Stimulated activated CD4-positive, alpha-beta T cell treated with anti-CD3 and anti-CD28 coated beads, Interleukin-15, amount 100 ng/mL, for 24 hours (primary cell): ENCODE data around the gene CREB5.
"Not testable (repeated sequence)": the region's sequence is repeated elsewhere in the genome, so short reads cannot be mapped to it uniquely, and the experiment has no call there.

Experiments
- DNase-seq: peaks from one replicate; pipeline ENCODE4 v3.0.0-alpha.2; 2020

The CREB5 gene

GRCh38 chr7:28517606-28518005, 105.3 kb downstream of the CREB5 start:
- DNase-seq = no peak

DNA sequence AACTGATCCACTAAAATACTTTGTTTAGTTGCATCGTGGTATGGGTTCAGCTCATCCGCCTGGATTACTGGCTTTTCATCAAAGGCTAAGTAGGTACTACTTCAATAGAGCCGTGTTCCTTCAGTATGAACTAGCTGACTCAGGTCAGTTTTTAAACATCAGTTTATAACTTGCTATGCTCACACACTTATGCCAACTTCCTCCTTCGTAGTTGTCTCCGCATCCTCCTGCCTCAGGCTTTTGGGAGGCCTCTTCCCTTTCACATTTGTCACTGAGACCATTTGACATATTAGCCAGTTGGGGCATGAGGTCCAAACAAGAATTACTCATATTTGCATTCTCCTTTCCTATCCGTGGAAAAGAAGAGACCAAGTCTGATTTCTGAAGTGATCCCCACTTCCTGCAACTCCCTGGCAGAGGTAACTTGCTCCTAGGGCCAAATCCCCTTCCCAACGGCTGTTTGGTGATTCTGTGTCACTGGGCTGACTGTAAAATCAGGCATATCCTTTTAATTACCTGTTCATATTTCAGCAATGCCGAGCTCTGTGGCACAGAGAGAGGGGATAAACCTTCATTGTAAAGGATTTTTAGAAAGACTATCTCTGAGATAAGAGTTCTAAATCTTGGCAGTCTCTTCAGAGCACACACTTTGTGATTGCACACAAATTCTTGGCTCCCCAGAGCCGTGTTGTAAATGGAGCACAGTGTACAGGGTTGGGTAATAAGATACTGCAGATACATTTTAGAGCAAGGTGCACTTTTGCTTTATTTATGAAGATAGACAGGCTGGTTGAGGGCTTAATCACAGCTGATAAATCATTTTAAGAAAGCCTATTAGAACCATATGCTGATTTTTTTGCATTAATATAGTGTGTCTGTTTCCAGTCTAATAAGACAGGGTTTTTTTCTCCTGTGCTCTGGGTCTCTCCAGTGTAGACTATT, 108.0 kb downstream of the CREB5 start:
- DNase-seq = no peak

GRCh38 chr7:28524978-28525377, 112.7 kb downstream of the CREB5 start:
- no peak for DNase-seq

- no peak for DNase-seq
Measured at GRCh38 chr7:28528899-28529298, 116.6 kb downstream of the CREB5 start.

GRCh38 chr7:28529755-28530154, 117.4 kb downstream of the CREB5 start:
- DNase-seq = no peak

DNA sequence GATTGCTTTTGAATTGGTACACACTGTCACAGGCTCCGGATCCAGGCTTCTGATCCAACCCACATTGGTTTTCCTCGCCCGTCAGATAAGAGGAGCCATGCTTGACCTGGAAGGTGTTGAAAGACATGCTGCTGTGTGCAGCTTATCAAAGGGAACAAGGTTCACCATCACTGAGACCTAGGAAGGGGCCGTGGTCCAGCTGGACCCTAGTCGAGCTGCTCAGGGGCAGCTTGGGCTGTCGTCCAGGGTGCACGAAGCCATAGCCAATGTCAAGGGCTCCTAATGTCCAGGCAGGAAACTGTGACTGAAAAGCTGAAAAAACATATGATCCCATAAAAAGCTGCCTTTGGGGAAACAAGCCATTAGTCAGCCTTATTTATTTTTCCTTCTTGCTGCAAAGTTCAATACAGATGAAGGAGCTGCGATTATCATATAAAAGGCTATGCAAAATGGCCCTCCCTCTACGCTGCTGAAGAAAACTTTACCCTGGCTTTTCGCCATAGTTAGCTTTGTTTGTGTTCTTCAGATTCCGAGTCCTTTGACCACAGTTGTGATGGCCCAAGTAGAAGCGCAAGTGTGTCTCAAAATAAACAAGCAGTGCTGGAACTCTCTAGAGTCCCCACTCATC, 118.0 kb downstream of the CREB5 start:
- DNase-seq = no peak

GRCh38 chr7:28530803-28531175, 118.5 kb downstream of the CREB5 start:
- no peak for DNase-seq

DNA sequence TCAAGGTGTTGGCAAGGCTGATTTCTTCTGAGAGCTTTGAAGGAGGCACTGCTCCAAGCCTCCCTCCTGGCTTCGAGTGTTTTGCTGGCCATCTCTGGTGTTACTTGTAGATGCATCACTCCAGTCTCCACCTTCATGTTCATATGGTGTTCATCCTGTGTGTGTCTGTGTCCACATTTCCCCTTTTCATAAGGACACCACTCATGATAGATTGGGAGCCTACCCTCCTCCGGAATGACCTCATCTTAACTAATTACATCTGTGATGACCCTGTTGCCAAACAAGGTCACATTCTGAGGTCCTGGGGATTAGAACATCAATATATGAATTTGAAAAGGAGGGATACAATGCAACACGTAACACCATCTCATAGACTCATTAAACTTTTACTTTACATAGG, 119.0 kb downstream of the CREB5 start:
- DNase-seq = no peak

- DNase-seq = no peak
Measured at GRCh38 chr7:28532181-28532580, 119.9 kb downstream of the CREB5 start.

GRCh38 chr7:28533267-28533666, 120.9 kb downstream of the CREB5 start:
- no peak for DNase-seq

DNA sequence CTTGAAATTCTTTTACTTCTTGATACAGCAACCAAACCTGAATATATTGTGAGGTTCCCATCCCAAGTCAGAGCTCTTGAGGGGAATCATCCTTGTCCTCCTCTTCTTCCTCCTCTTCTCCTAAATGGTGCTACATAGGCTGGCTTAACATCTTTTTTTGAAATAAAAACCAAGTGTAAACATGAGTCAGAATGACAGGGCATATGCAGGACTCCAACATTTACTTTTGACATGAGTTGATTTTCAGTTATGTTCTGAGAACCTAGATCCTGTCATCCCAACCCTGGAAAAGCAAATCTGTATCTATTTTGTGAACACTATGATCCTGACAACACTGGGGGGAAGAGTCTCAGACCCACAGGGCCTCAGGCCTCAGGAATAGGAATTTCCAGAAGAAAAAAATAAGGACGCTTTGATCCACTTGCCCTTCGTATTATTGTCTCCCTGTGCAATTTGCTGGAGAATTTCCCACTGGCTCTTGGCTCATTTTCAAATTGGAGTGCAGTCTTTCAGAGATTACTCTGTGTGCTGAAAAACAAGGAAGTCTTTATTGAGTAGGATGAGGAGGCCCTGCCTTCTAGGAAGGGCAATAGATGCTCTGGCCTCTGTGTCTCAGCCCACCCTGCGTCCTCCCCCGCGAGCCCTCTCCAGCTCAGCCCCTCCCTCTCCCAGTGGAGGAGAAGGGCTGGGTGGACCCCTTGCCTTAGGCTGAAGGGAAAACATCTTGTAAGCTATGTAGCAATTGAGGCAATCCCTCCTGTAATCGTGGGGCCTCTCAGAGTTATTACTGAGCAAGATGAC, 121.6 kb downstream of the CREB5 start:
- DNase-seq = no peak

DNA sequence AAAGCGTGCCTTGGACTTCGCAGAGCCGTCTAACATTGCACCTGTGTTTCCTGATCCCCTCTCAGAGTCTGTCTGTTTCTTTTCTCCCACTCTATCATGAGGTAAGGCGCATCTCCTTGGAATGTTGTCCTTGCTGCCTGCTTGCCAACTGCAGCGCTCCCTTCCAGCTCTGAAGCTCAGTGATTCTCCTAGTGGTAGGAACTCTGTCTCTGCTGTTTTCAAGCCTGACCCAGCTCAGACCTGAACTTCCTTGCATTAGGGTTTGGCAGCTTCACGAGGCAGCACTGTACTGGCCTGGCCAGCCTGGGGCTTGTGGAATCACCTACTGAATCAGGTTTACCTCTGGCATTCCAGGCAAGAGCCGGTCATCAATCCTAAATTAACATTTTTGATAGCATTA, 123.9 kb downstream of the CREB5 start:
- DNase-seq = no peak

- DNase-seq = no peak
Measured at GRCh38 chr7:28539289-28539981, 127.1 kb downstream of the CREB5 start.

GRCh38 chr7:28542410-28542809, 130.1 kb downstream of the CREB5 start:
- no peak for DNase-seq

GRCh38 chr7:28544453-28545117, 132.3 kb downstream of the CREB5 start:
- no peak for DNase-seq

DNA sequence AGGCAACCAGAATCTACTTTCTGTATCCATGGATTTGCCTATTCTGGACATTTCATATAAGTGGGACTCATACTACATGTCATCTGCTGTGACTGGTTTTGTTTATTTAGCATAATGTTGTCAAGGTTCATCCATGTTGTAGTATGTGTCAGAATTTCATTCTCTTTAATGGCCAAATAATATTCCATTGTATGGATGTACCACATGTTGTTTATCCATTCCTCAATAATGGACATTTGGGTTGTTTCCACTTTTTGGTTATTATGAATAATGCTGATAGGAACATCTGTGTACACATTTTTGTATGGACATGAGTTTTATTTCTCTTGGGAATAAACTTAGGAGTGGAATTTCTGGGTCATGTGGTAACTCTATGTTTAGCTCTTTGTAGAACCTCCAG, 133.7 kb downstream of the CREB5 start:
- DNase-seq = no peak

- no peak for DNase-seq
Measured at GRCh38 chr7:28547115-28547514, 134.8 kb downstream of the CREB5 start.

DNA sequence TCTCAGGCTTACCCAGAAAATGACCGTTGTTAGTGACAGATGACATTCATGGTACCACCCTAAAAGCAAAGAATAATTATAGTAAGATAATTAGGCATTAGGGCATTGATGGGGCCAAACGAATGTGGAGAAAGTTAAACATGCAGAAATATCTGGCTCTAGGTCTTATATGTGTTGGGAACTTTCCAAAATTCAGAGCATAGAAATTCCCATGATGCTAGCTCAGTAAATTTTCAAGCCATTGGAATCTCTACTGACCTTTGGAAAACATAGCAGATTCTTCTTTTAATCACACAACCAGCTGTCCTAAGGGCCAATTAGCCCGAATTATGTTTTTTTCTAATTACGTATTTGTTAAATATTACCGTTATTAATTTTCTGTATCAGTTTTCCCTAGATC, 136.1 kb downstream of the CREB5 start:
- no peak for DNase-seq

DNA sequence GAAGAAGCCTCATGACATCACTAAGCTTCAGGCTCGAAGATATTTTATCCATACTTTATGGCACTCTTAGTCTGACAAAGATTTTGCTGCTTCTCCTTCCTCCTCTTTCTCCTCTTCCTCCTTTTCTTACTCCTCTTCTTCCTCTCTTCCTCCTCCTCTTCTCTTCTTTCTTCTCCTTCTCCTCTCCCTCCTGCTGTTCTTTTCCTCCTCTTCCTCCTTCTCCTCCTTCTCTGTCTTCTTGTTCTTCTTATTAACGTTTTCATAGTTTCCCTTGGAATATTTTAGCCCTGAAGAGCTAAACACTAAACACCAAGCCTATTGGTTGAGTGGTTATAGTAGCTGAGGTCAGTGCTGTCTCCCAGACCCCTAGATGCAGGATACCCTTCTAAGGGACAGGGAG, 137.7 kb downstream of the CREB5 start:
- DNase-seq = no peak

DNA sequence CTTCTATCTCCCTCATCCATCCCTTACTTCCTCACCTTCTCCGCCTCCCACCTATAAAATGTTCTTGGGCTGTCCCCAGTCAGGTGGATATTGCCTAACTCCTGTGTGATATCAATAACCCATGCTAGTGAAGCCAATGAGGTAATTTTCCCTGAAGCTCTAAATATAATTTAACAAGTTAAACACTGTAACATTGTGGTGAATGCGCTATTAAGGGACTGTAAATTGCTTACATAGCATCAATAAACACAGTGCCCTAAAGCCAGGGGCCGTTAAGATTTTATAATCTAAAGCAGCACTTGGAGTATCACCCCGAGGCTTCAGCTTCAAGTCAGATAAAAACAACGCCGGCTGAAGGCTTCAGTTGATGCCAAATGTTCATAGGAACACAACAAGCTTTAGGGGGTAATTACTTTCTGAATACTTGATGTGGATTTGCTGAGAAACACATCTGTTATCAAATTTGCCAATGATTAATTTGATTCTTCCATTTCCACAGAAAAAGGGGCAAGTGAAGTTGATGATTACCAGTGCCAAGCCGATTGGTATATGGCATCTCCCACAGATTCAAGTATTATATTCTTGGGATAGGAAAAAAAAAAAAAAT, 138.4 kb downstream of the CREB5 start:
- DNase-seq = no peak

GRCh38 chr7:28551331-28551730, 139.0 kb downstream of the CREB5 start:
- DNase-seq = no peak

GRCh38 chr7:28551766-28552165, 139.4 kb downstream of the CREB5 start:
- not testable (repeated sequence) for DNase-seq
